Measurements from ENCODE around the gene LMOD2. TPM values are rescaled to one million over a fixed set of nuclear protein-coding genes. Genes with fewer than 3 reads are reported as not detected.
A peak's percentile ranks its signal among the peaks of the same experiment; 100 is the strongest.

Gene LMOD2
- total and polyA plus RNA-seq, 9 of the 15 experiments (the other 6 are each of a cell fraction or from before 2014, with no cell fraction given): 0.04 TPM; not detected in 8

GRCh38 chr7:123608991-123609882, 46.4 kb upstream of the LMOD2 start (continued):
- no peak for TF ChIP-seq TRIM25 (IDR thresholded peaks at IDR 0.05; ENCODE audit: borderline replicate concordance)
- no peak for TF ChIP-seq SNAPC5 (CRISPR knock-in tag; IDR thresholded peaks at IDR 0.05)
- TF ChIP-seq RBBP5 (IDR thresholded peaks at IDR 0.05; ENCODE audit: borderline replicate concordance, insufficient read depth, low read length, poor library complexity, severe bottlenecking): no peak
- no peak for TF ChIP-seq ZNF408 (CRISPR knock-in tag; IDR thresholded peaks at IDR 0.05; ENCODE audit: low read depth)
- TF ChIP-seq ILK (tag; IDR thresholded peaks at IDR 0.05; ENCODE audit: borderline replicate concordance, low read depth): 0 out of 2 replicates have a peak, but pooled peaks have one; percentile 45
- TF ChIP-seq ZNF668 (CRISPR knock-in tag; IDR thresholded peaks at IDR 0.05): 0 out of 2 replicates have a peak, but pooled peaks have one; percentile 4
- TF ChIP-seq ZNF75A (CRISPR knock-in tag; IDR thresholded peaks at IDR 0.05): no peak
- TF ChIP-seq GTF2F1 (IDR thresholded peaks at IDR 0.05; ENCODE audit: low read depth, low read length): no peak
- TF ChIP-seq ATF3 (IDR thresholded peaks at IDR 0.05): peak; percentile 98
- 0 out of 2 replicates have a peak, but pooled peaks have one; percentile 34 for TF ChIP-seq ATF3 (CRISPR knock-in tag; conservative IDR thresholded peaks at IDR 0.05)
- no peak for TF ChIP-seq ZNF717 (CRISPR knock-in tag; IDR thresholded peaks at IDR 0.05)
- no peak for TF ChIP-seq ZC3H8 (IDR thresholded peaks at IDR 0.05)
- TF ChIP-seq SIN3A (IDR thresholded peaks at IDR 0.05; ENCODE audit: borderline replicate concordance in 2 of 2, control insufficient read depth in 1 of 2, low read depth in 2 of 2, low read length in 2 of 2): no peak
- TF ChIP-seq ZNF121 (CRISPR knock-in tag; conservative IDR thresholded peaks at IDR 0.05): no peak
- peak; percentile 39; the same call in 1 of the 2 replicates for TF ChIP-seq HDAC8 (tag; IDR thresholded peaks at IDR 0.05)
- TF ChIP-seq NBN (IDR thresholded peaks at IDR 0.05; ENCODE audit: low read depth): peak; percentile 75
- TF ChIP-seq ZNF212 (CRISPR knock-in tag; IDR thresholded peaks at IDR 0.05): 0 out of 2 replicates have a peak, but pooled peaks have one; percentile 48
- peak in 1 of 2 experiments; percentile 70; a peak in 3 of 4 replicates for TF ChIP-seq MAZ (CRISPR knock-in tag; conservative IDR thresholded peaks at IDR 0.05 in 1 of 2, IDR thresholded peaks at IDR 0.05 in 1 of 2)
- TF ChIP-seq PTTG1 (tag; IDR thresholded peaks at IDR 0.05; ENCODE audit: low read depth): peak; percentile 52; the same call in 1 of the 2 replicates
- no peak for TF ChIP-seq NCOA4 (IDR thresholded peaks at IDR 0.05; ENCODE audit: partially characterized antibody)
